HUES64 (cell line): ENCODE data around the gene EEIG1.

Experiments used
- H3K27ac ChIP-seq: 2 replicates; pipeline ENCODE4 v1.7.0; 2013; ENCODE audit warnings: low read depth, low read length, inconsistent platforms
- H3K27me3 ChIP-seq: 2 replicates; pipeline ENCODE4 v1.6.1; 2013; ENCODE audit warnings: mild to moderate bottlenecking, low read length; ENCODE audit not compliant: insufficient read depth
- H3K36me3 ChIP-seq: 2 replicates; pipeline ENCODE4 v1.6.1; 2013; ENCODE audit warnings: mild to moderate bottlenecking, low read length; ENCODE audit not compliant: insufficient read depth
- H3K4me1 ChIP-seq: 2 replicates; pipeline ENCODE4 v1.6.1; 2013; ENCODE audit warnings: mild to moderate bottlenecking, low read length, moderate library complexity; ENCODE audit not compliant: insufficient read depth
- H3K4me3 ChIP-seq: 2 replicates; pipeline ENCODE4 v1.5.1; 2013; ENCODE audit warnings: mild to moderate bottlenecking, low read length, moderate library complexity
- H3K9ac ChIP-seq: 2 replicates; pipeline ENCODE4 v1.6.1; 2013; ENCODE audit warnings: mild to moderate bottlenecking, low read depth, low read length
- H3K9me3 ChIP-seq: 2 replicates; pipeline ENCODE4 v1.6.1; 2013; ENCODE audit warnings: low read depth, low read length; ENCODE audit not compliant: insufficient read depth
- WGBS: fragments of 150-250, 120-280 bp; methylation state at CpG from one replicate; pipeline ENCODE4 v1.1.7; 2013; ENCODE audit warnings: missing lambda C conversion rate; 5-methylcytosine and 5-hydroxymethylcytosine counted together

The EEIG1 gene

DNA sequence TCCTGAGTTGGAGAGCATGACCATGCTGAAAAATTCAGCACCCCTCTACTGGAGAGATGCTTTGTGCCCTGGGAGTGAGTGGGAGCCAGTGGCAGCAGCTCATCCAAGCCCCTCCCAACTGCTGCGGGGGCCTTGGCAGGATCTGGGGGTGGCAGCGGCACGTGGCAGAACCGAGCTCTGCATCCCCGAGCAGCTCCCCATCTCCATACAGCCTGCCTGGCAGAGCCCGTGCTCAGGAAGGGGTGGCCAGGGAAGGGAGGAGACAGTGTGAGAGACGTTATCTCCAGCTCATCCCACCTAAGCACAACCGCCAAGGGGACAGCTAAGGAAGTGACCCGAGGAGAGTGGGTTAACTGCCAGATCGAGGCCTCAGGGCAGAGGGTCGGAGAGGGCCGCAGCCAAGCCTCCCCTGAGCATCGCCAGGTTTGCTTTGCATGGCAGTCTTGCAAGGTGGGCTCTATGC, 25.9 kb downstream of the EEIG1 start:
- no peak overlapping the region for H3K27ac ChIP-seq

DNA sequence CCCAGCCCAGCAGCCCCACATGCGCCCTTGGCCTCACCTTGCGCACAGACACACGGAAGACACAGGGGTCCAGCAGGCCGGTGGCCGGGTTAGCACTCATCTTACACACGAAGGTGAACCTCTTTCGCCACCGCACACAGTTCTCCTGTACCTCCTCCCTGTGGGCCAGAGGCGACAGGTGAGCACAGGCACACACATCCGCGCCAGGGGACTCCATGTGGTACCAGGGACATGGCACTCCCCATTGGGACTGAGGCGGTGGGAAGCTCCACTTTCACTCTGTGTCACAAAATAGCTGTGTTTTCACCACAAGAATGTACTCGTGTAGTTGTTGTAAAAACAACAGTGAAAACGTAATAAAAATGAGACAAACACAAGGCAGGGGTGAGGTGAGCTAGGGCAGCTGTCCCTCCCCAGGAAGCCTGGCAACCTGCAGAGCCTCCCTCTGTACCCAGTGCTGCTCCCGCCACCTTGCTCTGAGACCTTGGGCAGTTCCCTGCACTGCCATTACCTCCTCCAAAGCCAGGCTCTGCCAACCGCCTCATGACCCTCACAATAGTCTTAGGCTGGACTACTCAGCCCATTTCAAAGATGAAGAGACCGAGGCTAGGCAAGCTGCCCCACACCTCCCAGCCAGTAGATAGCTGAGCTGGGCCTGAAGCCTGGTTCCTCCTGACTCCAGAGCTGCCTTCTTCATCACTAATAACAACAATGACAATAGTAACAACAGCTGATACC, 26.9 kb downstream of the EEIG1 start:
- Histone ChIP-seq H3K4me3 (no peak overlapping the region), H3K36me3 (no peaks in the 10 kb centered on the region), H3K9me3 (no peaks in the 10 kb centered on the region), H3K4me1 (peaks cover 7% of the 10 kb centered on the region; the same call in 1 of the 2 replicates), H3K9ac (no peak overlapping the region), H3K27me3 (no peaks in the 10 kb centered on the region), H3K27ac (no peak overlapping the region)
- 94% methylated on average over 17 of the region's 17 CpGs for WGBS

More for the DNA sequence above, 25.9 kb downstream of the EEIG1 start:
- Histone ChIP-seq H3K9me3 (no peaks in the 10 kb centered on the region), H3K4me1 (peaks cover 7% of the 10 kb centered on the region; the same call in 1 of the 2 replicates), H3K4me3 (no peak overlapping the region), H3K36me3 (no peaks in the 10 kb centered on the region), H3K9ac (no peak overlapping the region), H3K27me3 (no peaks in the 10 kb centered on the region)
- WGBS = 91% methylated on average over 13 of the region's 13 CpGs

DNA sequence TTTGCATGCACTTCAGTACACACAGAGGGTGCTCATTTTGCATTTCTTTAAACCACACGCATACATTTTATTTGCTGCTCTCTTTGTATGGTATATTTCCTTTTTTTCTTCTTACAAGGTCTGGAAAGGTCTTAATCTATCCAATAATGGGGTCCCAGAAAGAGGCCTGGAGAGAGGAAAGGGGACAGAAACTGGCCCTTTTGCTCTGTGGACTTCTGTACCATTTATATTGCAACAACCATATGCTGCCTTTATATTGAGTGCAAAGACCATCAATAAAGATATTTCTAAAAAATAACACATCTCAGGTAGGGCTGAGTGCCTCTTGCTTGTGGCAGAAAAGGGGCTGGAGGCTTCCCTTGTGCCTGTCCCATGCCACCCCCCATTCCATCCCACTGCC, 27.6 kb downstream of the EEIG1 start:
- no CpG with 5 or more reads among the region's 1 CpG for WGBS
- Histone ChIP-seq H3K27ac (no peak overlapping the region), H3K9me3 (no peaks in the 10 kb centered on the region), H3K27me3 (no peaks in the 10 kb centered on the region), H3K36me3 (no peaks in the 10 kb centered on the region), H3K4me1 (peaks cover 7% of the 10 kb centered on the region; the same call in 1 of the 2 replicates), H3K4me3 (no peak overlapping the region), H3K9ac (no peak overlapping the region)

DNA sequence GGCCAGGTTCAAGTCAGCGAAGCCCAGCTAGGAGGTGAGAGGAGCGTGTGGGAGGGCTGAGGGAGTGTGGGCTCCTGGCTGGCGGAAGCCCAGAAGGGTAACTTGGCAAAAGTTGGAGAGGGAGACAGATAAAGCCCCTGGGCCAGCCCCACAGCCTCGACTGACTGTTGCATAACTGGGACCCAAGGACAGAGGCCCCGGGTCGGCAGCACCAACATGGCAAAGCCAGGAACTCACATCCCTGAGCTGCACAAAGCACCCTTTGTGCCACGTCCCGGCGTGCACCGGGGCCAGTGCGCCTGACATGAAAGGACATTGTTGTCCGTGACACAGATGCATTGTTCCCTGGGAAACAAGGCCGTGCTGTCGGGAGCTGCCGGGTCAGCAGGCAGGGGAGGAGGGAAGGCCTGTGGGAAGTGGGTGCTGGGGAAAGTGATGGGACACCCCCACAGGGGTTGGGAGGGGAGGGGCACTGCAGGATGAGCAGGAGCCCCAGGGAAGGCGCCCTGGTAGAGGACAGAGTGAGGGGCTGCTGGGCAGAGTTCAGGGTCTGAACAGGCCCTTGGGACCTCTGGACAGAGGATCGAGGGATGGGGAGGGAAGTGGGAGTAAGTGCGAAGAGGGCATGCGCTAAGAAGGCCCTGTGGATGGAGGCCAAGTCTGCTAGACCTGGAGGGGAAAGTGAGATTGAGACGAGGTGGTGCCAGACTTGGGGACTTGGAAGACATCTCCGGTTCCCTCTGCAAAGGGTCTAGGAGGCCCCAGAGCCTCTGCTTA, 30.1 kb downstream of the EEIG1 start:
- peaks cover 6% of the 10 kb centered on the region; the same call in 1 of the 2 replicates for H3K4me1 ChIP-seq

DNA sequence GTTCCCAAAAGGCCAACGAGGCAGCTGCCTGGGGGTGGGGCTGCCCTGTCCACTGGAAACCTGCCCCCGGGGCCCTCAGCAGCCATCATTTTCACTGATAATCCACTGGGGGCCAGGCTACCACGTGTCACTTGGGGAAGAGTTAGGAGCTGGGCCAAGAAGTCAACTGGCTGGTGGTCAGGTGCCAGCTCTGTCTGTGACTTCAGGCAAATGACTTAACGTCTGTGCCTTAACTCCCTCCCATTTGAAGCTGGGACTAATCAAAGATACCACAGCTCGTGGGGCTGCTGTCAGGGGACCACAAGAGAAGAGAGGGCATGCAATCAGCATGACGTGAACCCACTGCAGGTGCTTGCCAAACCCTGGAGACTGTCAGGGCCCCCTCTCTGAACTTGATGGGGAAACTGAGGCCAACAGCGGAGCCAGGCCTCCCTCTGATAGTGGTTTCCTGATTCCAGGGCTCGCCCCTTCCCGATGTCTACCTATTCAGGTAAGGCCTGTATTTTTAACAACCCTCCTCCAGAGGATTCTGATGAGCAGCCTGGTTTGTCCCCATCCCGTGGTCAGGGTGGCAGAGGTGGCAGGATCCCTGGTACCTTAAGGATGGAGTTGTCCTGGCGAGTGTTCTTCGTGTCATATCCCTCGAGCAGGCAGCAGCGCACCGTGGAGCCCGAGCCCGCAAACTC, 30.8 kb downstream of the EEIG1 start:
- H3K4me3 ChIP-seq = no peak overlapping the region
- H3K4me1 ChIP-seq = no peaks in the 10 kb centered on the region
- no peaks in the 10 kb centered on the region for H3K27me3 ChIP-seq
- 94% methylated on average over 17 of the region's 17 CpGs for WGBS
- no peak overlapping the region for H3K9ac ChIP-seq
- H3K36me3 ChIP-seq = peaks cover 10% of the 10 kb centered on the region
- no peaks in the 10 kb centered on the region for H3K9me3 ChIP-seq
- H3K27ac ChIP-seq = no peak overlapping the region

More for the DNA sequence above, 30.1 kb downstream of the EEIG1 start:
- Histone ChIP-seq H3K4me3 (no peak overlapping the region), H3K9me3 (no peaks in the 10 kb centered on the region), H3K27ac (no peak overlapping the region), H3K27me3 (no peaks in the 10 kb centered on the region), H3K36me3 (peaks cover 3% of the 10 kb centered on the region; the same call in 1 of the 2 replicates), H3K9ac (0 out of 2 replicates have a peak overlapping the region, but pooled peaks have one; percentile 31)
- 91% methylated on average over 21 of the region's 21 CpGs for WGBS

- Histone ChIP-seq H3K9ac (no peak overlapping the region), H3K9me3 (no peaks in the 10 kb centered on the region), H3K27me3 (no peaks in the 10 kb centered on the region), H3K36me3 (peaks cover 24% of the 10 kb centered on the region), H3K4me1 (no peaks in the 10 kb centered on the region), H3K4me3 (no peak overlapping the region), H3K27ac (no peak overlapping the region)
- 88% methylated on average over 17 of the region's 17 CpGs for WGBS
Measured at GRCh38 chr9:127947841-127948710, 32.7 kb downstream of the EEIG1 start.

DNA sequence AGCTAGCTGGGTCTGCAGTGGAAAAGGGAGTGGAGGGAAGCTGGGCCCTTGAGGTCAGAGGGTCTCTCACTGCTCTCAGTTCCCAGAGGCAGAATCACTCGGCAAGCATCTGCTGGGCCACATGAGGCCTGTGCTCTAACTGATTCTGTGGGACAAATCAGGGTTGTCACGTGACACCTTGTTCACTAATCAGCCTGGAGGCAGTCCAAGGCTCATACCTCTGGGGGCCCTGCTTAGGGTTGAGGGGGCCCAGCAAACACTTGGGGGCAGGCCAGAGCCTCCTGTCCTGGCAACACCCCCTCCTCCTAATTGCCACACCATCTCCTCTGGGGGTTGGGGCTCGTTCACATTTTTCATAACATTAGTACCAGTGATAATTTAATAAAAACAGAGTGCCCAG, 34.1 kb downstream of the EEIG1 start:
- H3K4me1 ChIP-seq = no peaks in the 10 kb centered on the region
- no peak overlapping the region for H3K4me3 ChIP-seq
- WGBS = 88% methylated on average over 3 of the region's 3 CpGs
- H3K27ac ChIP-seq = no peak overlapping the region
- H3K36me3 ChIP-seq = peaks cover 34% of the 10 kb centered on the region
- H3K9ac ChIP-seq = no peak overlapping the region
- no peaks in the 10 kb centered on the region for H3K9me3 ChIP-seq
- H3K27me3 ChIP-seq = no peaks in the 10 kb centered on the region

DNA sequence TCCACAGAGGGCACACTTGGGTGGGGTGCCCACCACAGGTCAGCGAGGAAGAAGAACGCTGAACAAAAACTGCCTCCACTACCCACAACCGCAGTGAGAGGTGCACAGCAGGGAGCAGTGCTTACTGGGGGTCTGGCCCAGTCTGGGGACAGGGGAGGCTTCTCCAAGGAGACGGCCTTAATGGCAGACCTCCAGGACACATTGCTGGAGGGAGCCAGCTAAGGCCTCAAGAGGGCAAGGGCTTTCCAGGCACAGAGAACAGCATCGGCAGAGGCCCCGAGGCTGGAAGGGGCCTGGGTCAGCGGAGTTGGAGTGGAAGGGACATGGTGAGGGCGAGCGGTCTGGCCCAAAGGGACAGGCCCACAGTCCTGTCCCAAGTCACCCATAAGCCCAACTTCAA, 34.8 kb downstream of the EEIG1 start:
- peaks cover 34% of the 10 kb centered on the region for H3K36me3 ChIP-seq
- H3K27me3 ChIP-seq = no peaks in the 10 kb centered on the region
- no peak overlapping the region for H3K4me3 ChIP-seq
- whole genome bisulfite sequencing = 97% methylated on average over 9 of the region's 9 CpGs
- no peaks in the 10 kb centered on the region for H3K4me1 ChIP-seq
- no peaks in the 10 kb centered on the region for H3K9me3 ChIP-seq
- H3K9ac ChIP-seq = no peak overlapping the region
- no peak overlapping the region for H3K27ac ChIP-seq

DNA sequence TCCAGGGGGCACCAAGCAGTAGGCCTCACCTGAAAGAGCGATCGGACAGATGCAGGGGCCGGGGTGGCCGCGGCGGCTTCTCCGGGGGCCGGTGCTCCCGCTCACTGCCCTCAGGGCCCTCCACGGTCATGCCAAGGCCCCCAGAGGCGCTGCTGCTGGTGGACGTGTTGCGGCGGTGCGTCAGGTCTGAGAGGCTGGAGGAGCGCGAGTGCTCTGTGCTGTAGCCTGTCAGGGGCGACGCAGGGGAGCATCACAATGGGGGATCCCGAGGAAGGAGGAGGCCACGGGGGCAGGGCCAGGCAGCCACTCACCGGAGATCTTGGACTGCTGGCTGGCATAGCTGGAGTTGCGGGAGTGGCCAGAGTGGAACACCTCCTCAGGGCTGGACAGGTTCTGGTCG, 35.5 kb downstream of the EEIG1 start:
- no peaks in the 10 kb centered on the region for H3K9me3 ChIP-seq
- H3K27ac ChIP-seq = no peak overlapping the region
- H3K4me3 ChIP-seq = no peak overlapping the region
- no peaks in the 10 kb centered on the region for H3K4me1 ChIP-seq
- no peaks in the 10 kb centered on the region for H3K27me3 ChIP-seq
- peaks cover 34% of the 10 kb centered on the region for H3K36me3 ChIP-seq
- H3K9ac ChIP-seq = no peak overlapping the region
- 95% methylated on average over 24 of the region's 24 CpGs for WGBS

DNA sequence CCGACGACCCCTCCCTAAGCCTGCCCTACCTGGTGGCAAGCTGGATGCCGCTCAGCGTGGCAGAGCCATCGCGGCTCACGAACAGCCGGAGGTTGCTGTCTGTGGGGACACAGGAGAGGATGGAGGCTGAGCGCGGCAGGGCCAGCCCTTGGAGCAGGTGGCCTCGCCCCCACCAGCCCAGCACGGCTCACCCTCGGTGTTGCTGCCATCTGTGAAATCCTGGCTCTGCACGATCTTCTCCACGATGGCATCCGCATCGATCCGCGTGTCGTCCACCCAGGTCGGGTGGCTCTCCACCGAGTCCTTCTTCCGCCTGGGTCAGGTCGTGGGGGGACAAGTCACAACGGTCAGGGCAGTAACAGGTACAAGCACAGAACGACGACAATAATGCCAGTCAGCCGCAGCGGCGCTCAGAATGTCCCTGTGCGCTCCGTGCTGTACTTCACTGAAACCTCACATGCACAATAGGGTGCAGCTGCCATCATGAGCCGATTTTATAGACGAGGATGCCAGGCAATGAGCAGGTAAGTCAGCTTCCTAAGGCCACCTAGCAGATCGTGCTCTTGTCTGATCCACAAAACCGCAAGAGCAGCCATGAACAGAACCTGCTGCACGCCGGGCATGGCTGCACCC, 36.1 kb downstream of the EEIG1 start:
- 95% methylated on average over 38 of the region's 38 CpGs for WGBS

More for the DNA sequence above, 36.1 kb downstream of the EEIG1 start:
- H3K27me3 ChIP-seq = no peaks in the 10 kb centered on the region
- no peak overlapping the region for H3K4me3 ChIP-seq
- H3K9ac ChIP-seq = no peak overlapping the region
- H3K36me3 ChIP-seq = peaks cover 37% of the 10 kb centered on the region
- no peaks in the 10 kb centered on the region for H3K9me3 ChIP-seq
- no peaks in the 10 kb centered on the region for H3K4me1 ChIP-seq
- no peak overlapping the region for H3K27ac ChIP-seq
